H1 (cell line): ENCODE measurements around the gene ARID5A. TPM values are rescaled to one million over a fixed set of nuclear protein-coding genes. Genes with fewer than 3 reads are reported as not detected.

Experiments
- CTCF ChIA-PET: fragments of 300-600 bp; sonication (Branson Sonifier 250); formaldehyde crosslinking; loops from one replicate; lab custom pipeline; 2021; ENCODE audit not compliant: partially characterized antibody; lab: Charles Lee
- POLR2A ChIA-PET: fragments of 300-600 bp; sonication (Branson Sonifier 250); formaldehyde crosslinking; loops from one replicate; lab custom pipeline; 2021; ENCODE audit warnings: inconsistent platforms; ENCODE audit not compliant: partially characterized antibody; lab: Charles Lee
- DNase-seq, 2 experiments: peaks; one replicate each; pipeline versions ENCODE4 v3.0.0 to v3.0.0-alpha.2; 2010 to 2022; ENCODE audit warnings: low spot score in 2 of 2, low read depth in 1 of 2, mixed read lengths in 1 of 2
- FAIRE-seq: peaks from 2 replicates; lab custom pipeline; 2011; peaks lifted over from hg19 to GRCh38; lab: Jason Lieb, UNC
- H2AFZ ChIP-seq: 2 replicates; pipeline ENCODE4 v1.8.1; 2012; ENCODE audit warnings: low read length, inconsistent platforms
- H2AK5ac ChIP-seq: 2 replicates; pipeline ENCODE4 v1.6.1; 2013; ENCODE audit warnings: low read depth, low read length
- H2BK120ac ChIP-seq: replicated peaks from 2 replicates; pipeline ENCODE3; 2013; ENCODE audit warnings: low read depth, low read length, inconsistent platforms
- H2BK12ac ChIP-seq: 2 replicates; pipeline ENCODE4 v1.6.1; 2013; ENCODE audit warnings: low read depth, low read length
- H2BK15ac ChIP-seq: 2 replicates; pipeline ENCODE4 v1.6.1; 2013; ENCODE audit warnings: low read length
- H2BK20ac ChIP-seq: 2 replicates; pipeline ENCODE4 v1.6.1; 2013; ENCODE audit warnings: low read length
- H2BK5ac ChIP-seq: 2 replicates; pipeline ENCODE4 v1.6.1; 2013; ENCODE audit warnings: low read depth, low read length
- H3K14ac ChIP-seq: 2 replicates; pipeline ENCODE4 v1.6.1; 2013; ENCODE audit warnings: inconsistent platforms; ENCODE audit not compliant: insufficient read length
- H3K18ac ChIP-seq: 2 replicates; pipeline ENCODE4 v1.6.1; 2013; ENCODE audit warnings: low read length; ENCODE audit errors: extremely low read depth
- H3K23ac ChIP-seq: 2 replicates; pipeline ENCODE4 v1.6.1; 2013; ENCODE audit warnings: inconsistent platforms; ENCODE audit not compliant: insufficient read length
- H3K23me2 ChIP-seq: 2 replicates; pipeline ENCODE4 v1.6.1; 2013; ENCODE audit warnings: low read depth, low read length
- H3K27ac ChIP-seq: 2 replicates; pipeline ENCODE4 v1.6.1; 2011; ENCODE audit warnings: low read depth, low read length, inconsistent platforms
- H3K27me3 ChIP-seq, 4 experiments: replicated peaks in 1 of 4; 1 replicate in 1 of 4; 2 replicates in 3 of 4; pipeline versions ENCODE4 v1.6.1 to v1.8.1; 2011 to 2013; ENCODE audit warnings: low read length in 3 of 4, mild to moderate bottlenecking in 3 of 4, inconsistent platforms in 2 of 4, mixed read lengths in 2 of 4, moderate library complexity in 1 of 4; ENCODE audit not compliant: control insufficient read depth in 3 of 4, insufficient read depth in 3 of 4; ENCODE audit errors: extremely low read depth in 1 of 4
- H3K36me3 ChIP-seq, 4 experiments: 2 replicates each; pipeline versions ENCODE4 v1.6.1 to v1.8.1; 2011 to 2013; ENCODE audit warnings: mild to moderate bottlenecking in 4 of 4, low read length in 3 of 4, moderate library complexity in 2 of 4, control low read depth in 1 of 4, inconsistent platforms in 1 of 4; ENCODE audit not compliant: insufficient read depth in 4 of 4, control insufficient read depth in 2 of 4
- H3K4ac ChIP-seq: replicated peaks from 2 replicates; pipeline ENCODE3; 2013; ENCODE audit warnings: low read length, low read depth, mixed read lengths, inconsistent platforms; ENCODE audit not compliant: insufficient read length
- H3K4me1 ChIP-seq, 4 experiments: replicated peaks in 1 of 4; 1 replicate in 1 of 4; 2 replicates in 3 of 4; pipeline versions ENCODE4 v1.6.1 to v1.8.1; 2011 to 2013; ENCODE audit warnings: low read length in 3 of 4, inconsistent platforms in 2 of 4, mixed read lengths in 1 of 4; ENCODE audit not compliant: insufficient read depth in 4 of 4, control insufficient read depth in 3 of 4
- H3K4me2 ChIP-seq, 2 experiments: 2 replicates each; pipeline versions ENCODE4 v1.6.1 to v1.8.1; 2011 to 2013; ENCODE audit warnings: low read depth in 2 of 2, low read length in 2 of 2, control low read depth in 1 of 2, inconsistent platforms in 1 of 2, mild to moderate bottlenecking in 1 of 2; ENCODE audit not compliant: insufficient read depth in 1 of 2
- H3K4me3 ChIP-seq, 4 experiments: fragments of 200-600, 300-600 bp in 1 of 4; sonication (generic), shearing (Covaris generic), sonication (Bioruptor Twin) in 1 of 4; 2 replicates each; pipeline versions ENCODE4 v1.5.1 to v1.8.1; 2011 to 2016; ENCODE audit warnings: low read length in 4 of 4, low read depth in 3 of 4, control low read depth in 2 of 4, inconsistent platforms in 2 of 4, mild to moderate bottlenecking in 2 of 4, mixed read lengths in 1 of 4, moderate library complexity in 1 of 4; ENCODE audit not compliant: insufficient read depth in 2 of 4; ENCODE audit errors: extremely low read depth in 1 of 4
- H3K56ac ChIP-seq: replicated peaks from 2 replicates; pipeline ENCODE3; 2013; ENCODE audit warnings: low read depth, mild to moderate bottlenecking, mixed read lengths, low read length, inconsistent platforms; ENCODE audit not compliant: insufficient read length
- H3K79me1 ChIP-seq: 2 replicates; pipeline ENCODE4 v1.6.1; 2013; ENCODE audit warnings: low read depth, low read length, control low read depth
- H3K79me2 ChIP-seq, 2 experiments: 2 replicates each; pipeline versions ENCODE4 v1.6.1 to v1.8.1; 2012 to 2013; ENCODE audit warnings: low read length in 2 of 2, mild to moderate bottlenecking in 2 of 2, inconsistent platforms in 1 of 2; ENCODE audit not compliant: insufficient read depth in 2 of 2, control insufficient read depth in 1 of 2
- H3K9ac ChIP-seq, 4 experiments: replicated peaks in 1 of 4; 1 replicate in 1 of 4; 2 replicates in 3 of 4; pipeline versions ENCODE4 v1.6.1 to v1.8.1; 2011 to 2013; ENCODE audit warnings: low read depth in 3 of 4, low read length in 3 of 4, control low read depth in 2 of 4, mild to moderate bottlenecking in 2 of 4, moderate library complexity in 2 of 4, inconsistent platforms in 1 of 4; ENCODE audit errors: extremely low read depth in 1 of 4
- H3K9me3 ChIP-seq, 2 experiments: 2 replicates each; pipeline versions ENCODE4 v1.6.1 to v1.8.1; 2012 to 2013; ENCODE audit warnings: mild to moderate bottlenecking in 2 of 2, moderate library complexity in 2 of 2, control low read depth in 1 of 2, inconsistent platforms in 1 of 2, low read depth in 1 of 2, low read length in 1 of 2, mixed read lengths in 1 of 2; ENCODE audit not compliant: insufficient read depth in 2 of 2
- H4K20me1 ChIP-seq, 2 experiments: replicated peaks in 1 of 2; 2 replicates each; pipeline versions ENCODE3 to v1.8.1; 2011 to 2013; ENCODE audit warnings: inconsistent platforms in 2 of 2, low read length in 2 of 2, mild to moderate bottlenecking in 1 of 2; ENCODE audit not compliant: insufficient read depth in 2 of 2, control insufficient read depth in 1 of 2
- H4K5ac ChIP-seq: 2 replicates; pipeline ENCODE4 v1.6.1; 2013; ENCODE audit warnings: low read length, low read depth, mixed read lengths, inconsistent platforms; ENCODE audit not compliant: insufficient read length
- H4K8ac ChIP-seq: 2 replicates; pipeline ENCODE4 v1.8.0; 2013; ENCODE audit warnings: mild to moderate bottlenecking, moderate library complexity, low read length, inconsistent platforms; ENCODE audit not compliant: insufficient read depth; ENCODE audit errors: extremely low read depth
- H4K91ac ChIP-seq: replicated peaks from 2 replicates; pipeline ENCODE3; 2013; ENCODE audit warnings: low read length, mixed read lengths, inconsistent platforms; ENCODE audit not compliant: insufficient read length
- CREB1 ChIP-seq: IDR thresholded peaks from 2 replicates; pipeline ENCODE4 v1.6.1; 2012; ENCODE audit warnings: inconsistent platforms
- CTCF ChIP-seq, 3 experiments: IDR thresholded peaks; 1 replicate in 2 of 3; 2 replicates in 1 of 3; pipeline versions ENCODE4 v1.5.1 to v1.6.1; 2011; ENCODE audit warnings: low read length in 3 of 3, mild to moderate bottlenecking in 3 of 3, inconsistent platforms in 2 of 3, low read depth in 1 of 3, moderate library complexity in 1 of 3; ENCODE audit not compliant: insufficient read depth in 1 of 3; ENCODE audit errors: control extremely low read depth in 1 of 3
- E2F6 ChIP-seq: IDR thresholded peaks from 2 replicates; pipeline ENCODE4 v1.6.1; 2012; ENCODE audit warnings: inconsistent platforms
- EZH2 ChIP-seq: fragments of 200-600 bp; sonication (generic); IDR thresholded peaks from 2 replicates; pipeline ENCODE4 v1.7.1; 2012; ENCODE audit warnings: low read depth, mild to moderate bottlenecking, moderate library complexity, low read length, inconsistent platforms; ENCODE audit not compliant: severe bottlenecking
- HDAC2 ChIP-seq, 2 experiments: fragments of 300-600 bp in 1 of 2; sonication (generic) in 1 of 2; IDR thresholded peaks; 2 replicates each; pipeline ENCODE4 v1.6.1; 2011 to 2012; ENCODE audit warnings: low read depth in 2 of 2, low read length in 2 of 2, mild to moderate bottlenecking in 2 of 2, moderate library complexity in 2 of 2, borderline replicate concordance in 1 of 2, inconsistent platforms in 1 of 2
- HDAC6 ChIP-seq: IDR thresholded peaks from one replicate; pipeline ENCODE4 v1.7.1; 2012; ENCODE audit warnings: low read depth, mild to moderate bottlenecking, inconsistent platforms, low read length, moderate library complexity
- MAFK ChIP-seq: IDR thresholded peaks from 2 replicates; pipeline ENCODE4 v1.6.1; 2012; ENCODE audit warnings: low read depth, mild to moderate bottlenecking, improper control_type of control experiment, low read length
- TCF12 ChIP-seq: IDR thresholded peaks from 2 replicates; pipeline ENCODE4 v1.6.1; 2011; ENCODE audit warnings: low read depth, mild to moderate bottlenecking, low read length
- YY1 ChIP-seq: IDR thresholded peaks from 2 replicates; pipeline ENCODE4 v1.6.1; 2011; ENCODE audit warnings: low read depth, mild to moderate bottlenecking, low read length
- WGBS, 2 experiments: shearing (Covaris generic) in 1 of 2; methylation state at CpG; one replicate each; pipeline versions ENCODE4 v1.1.6 to v1.1.7; 2013 to 2015; ENCODE audit warnings: low lambda C conversion rate in 2 of 2, mixed read lengths in 2 of 2, inconsistent platforms in 1 of 2, low coverage in 1 of 2, missing lambda C conversion rate in 1 of 2; ENCODE audit not compliant: insufficient replicate concordance in 2 of 2, insufficient coverage in 1 of 2, insufficient read length in 1 of 2; ENCODE audit errors: extremely low coverage in 1 of 2, missing lambda C conversion rate in 1 of 2; 5-methylcytosine and 5-hydroxymethylcytosine counted together
- polyA plus RNA-seq, 7 experiments: library from polyadenylated mRNA; depleted of rRNA in 3 of 7; stranded (reverse) in 5 of 7; unstranded in 2 of 7; fragments of >200 nt in 5 of 7; fragments of 200-250 nt in 2 of 7; gene quantifications; 1 replicate in 5 of 7; 2 replicates in 1 of 7; 4 replicates in 1 of 7; pipeline versions ENCODE4 v1.2.1 to v1.2.3, GENCODE V29; 2011 to 2013; ENCODE audit warnings: missing spikeins in 2 of 7, mixed read lengths in 2 of 7
- total RNA-seq: library from RNA; stranded (reverse); fragmentation: NEBNext Ultra II Directional; extraction: Animal tissue kit (Norgen Biotek cat#: 25700); gene quantifications from 2 replicates; pipeline ENCODE4 v1.2.1, GENCODE V29; 2021

The ARID5A gene
- total and polyA plus RNA-seq, 2 of the 8 experiments (the other 6 are each of a cell fraction or from before 2014, with no cell fraction given) = 3.3 to 5.3 TPM

- no peak overlapping the region for H4K8ac ChIP-seq
- H3K23ac ChIP-seq = no peak overlapping the region
- H3K23me2 ChIP-seq = no peaks in the 10 kb centered on the region
- no peaks in the 10 kb centered on the region for H4K20me1 ChIP-seq
- no peak overlapping the region for H3K9ac ChIP-seq
- no peak overlapping the region for H3K4me2 ChIP-seq
- no peaks in the 10 kb centered on the region for H3K4me1 ChIP-seq
- no peak overlapping the region for H2BK20ac ChIP-seq
- WGBS, 2 experiments = 92% methylated on average over 3 of the region's 3 CpGs; no CpG with 5 or more reads in 1 of the 2 experiments
- H3K27me3 ChIP-seq = no peaks in the 10 kb centered on the region; a peak in 2 of 7 replicates
- H3K79me1 ChIP-seq = no peaks in the 10 kb centered on the region
- H3K36me3 ChIP-seq = no peaks in the 10 kb centered on the region
- ChIA-PET CTCF (interaction anchor here (1.3 to 1.4 kb wide), 3 partner anchors 10 to 33 kb away, joined by 3 to 6 read pairs (median 4); partner anchors contain the start of gene ARID5A), POLR2A (no interaction called here)
- no peak overlapping the region for H3K4me3 ChIP-seq
- H4K91ac ChIP-seq = no peak overlapping the region
- no peak for FAIRE-seq
- no peak overlapping the region for H2BK5ac ChIP-seq
- no peak overlapping the region for H2AK5ac ChIP-seq
- peaks cover 0 to 5% of the 10 kb centered on the region in 2 experiments; a peak in 1 of 4 replicates for H3K9me3 ChIP-seq
- H3K56ac ChIP-seq = no peak overlapping the region
- no peak overlapping the region for H3K18ac ChIP-seq
- H3K4ac ChIP-seq = no peak overlapping the region
- no peak overlapping the region for H2BK12ac ChIP-seq
- no peak overlapping the region for H2BK15ac ChIP-seq
- no peak overlapping the region for H3K14ac ChIP-seq
- H3K79me2 ChIP-seq = no peaks in the 10 kb centered on the region
- no peak overlapping the region for H2AFZ ChIP-seq
- no peak overlapping the region for H2BK120ac ChIP-seq
- H4K5ac ChIP-seq = no peak overlapping the region
- DNase-seq = no peak
- H3K27ac ChIP-seq = no peak overlapping the region
- TF ChIP-seq CREB1 = no peak
- no peak for TF ChIP-seq HDAC6
- no peak for TF ChIP-seq CTCF (IDR thresholded peaks at IDR 0.05; ENCODE audit: control extremely low read depth in 1 of 3, insufficient read depth in 1 of 3, low read depth in 1 of 3, low read length in 3 of 3)
- no peak for TF ChIP-seq MAFK
- no peak for TF ChIP-seq HDAC2 (IDR thresholded peaks at IDR 0.05; ENCODE audit: borderline replicate concordance in 1 of 2, low read depth in 2 of 2, low read length in 2 of 2)
- no peak for TF ChIP-seq EZH2
- no peak for TF ChIP-seq TCF12
- TF ChIP-seq YY1 = no peak
- no peak for TF ChIP-seq E2F6
Measured at GRCh38 chr2:96520697-96521096, 15.9 kb upstream of the ARID5A start.
